ENCODE measurements around the gene RAB23.
"Not testable (repeated sequence)": the region's sequence is repeated elsewhere in the genome, so short reads cannot be mapped to it uniquely, and the experiment has no call there.

Gene RAB23

DNA sequence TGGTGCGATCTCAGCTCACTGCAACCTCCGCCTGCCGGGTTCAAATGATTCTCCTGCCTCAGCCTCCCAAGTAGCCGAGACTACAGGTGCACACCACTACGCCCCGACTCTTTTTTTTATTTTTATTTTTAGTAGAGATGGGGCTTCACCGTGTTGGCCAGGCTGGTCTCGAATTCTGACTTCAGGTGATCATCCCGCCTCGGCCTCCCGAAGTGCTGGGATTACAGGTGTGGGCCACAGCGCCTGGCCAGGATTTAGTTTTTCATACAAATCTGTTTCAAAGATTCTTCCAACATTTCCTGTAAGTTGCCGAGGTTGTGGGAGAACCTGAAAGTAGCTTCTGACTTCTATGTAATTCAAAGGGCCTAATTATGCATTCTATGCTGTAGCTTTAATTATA lies 21.4 kb upstream of the RAB23 start:
- not testable (repeated sequence) for DNase-seq (ENCODE audit: low read depth in 2 of 3, low spot score in 1 of 3)

DNA sequence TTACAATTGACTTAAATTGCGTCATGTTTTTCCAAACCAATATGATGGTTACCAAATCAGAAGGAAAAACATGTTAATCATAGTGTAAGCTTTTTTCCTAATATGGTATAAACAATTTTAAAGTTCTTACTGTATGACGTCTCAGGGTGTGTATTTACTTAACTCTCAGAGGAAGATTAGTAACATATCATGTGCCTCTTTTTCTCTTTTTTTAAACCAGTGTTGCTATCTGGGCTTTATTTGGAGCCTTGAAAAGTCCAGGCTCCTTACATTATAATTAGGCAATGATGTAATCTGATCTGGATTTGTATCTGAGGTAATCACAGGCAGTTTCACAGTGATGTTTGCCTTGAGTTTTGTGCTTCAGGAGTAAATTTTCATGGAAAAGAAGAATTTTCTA lies 20.4 kb upstream of the RAB23 start:
- DNase-seq (ENCODE audit: low read depth in 2 of 3, low spot score in 1 of 3) = no peak

DNA sequence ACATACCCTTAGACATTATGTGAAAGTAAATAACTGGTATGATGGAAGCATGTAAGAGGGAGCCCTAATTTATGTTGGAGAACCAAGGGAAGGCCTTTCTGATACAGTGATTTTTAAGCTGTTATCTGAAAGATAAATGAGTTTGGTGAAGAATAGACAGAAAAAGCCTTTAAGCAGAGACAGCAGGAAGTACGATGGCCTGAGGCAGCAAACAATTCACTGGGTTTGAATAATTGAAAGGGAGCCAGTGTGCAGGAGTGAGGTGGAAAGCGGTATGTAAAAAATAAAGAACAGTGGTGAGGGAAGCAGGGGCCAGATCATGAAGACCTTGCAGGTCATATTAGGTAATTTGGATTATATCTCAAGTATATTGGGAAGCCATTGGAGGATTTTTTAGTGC lies 4.1 kb upstream of the RAB23 start:
- no peak for DNase-seq (ENCODE audit: low read depth in 2 of 3, low spot score in 1 of 3)

DNA sequence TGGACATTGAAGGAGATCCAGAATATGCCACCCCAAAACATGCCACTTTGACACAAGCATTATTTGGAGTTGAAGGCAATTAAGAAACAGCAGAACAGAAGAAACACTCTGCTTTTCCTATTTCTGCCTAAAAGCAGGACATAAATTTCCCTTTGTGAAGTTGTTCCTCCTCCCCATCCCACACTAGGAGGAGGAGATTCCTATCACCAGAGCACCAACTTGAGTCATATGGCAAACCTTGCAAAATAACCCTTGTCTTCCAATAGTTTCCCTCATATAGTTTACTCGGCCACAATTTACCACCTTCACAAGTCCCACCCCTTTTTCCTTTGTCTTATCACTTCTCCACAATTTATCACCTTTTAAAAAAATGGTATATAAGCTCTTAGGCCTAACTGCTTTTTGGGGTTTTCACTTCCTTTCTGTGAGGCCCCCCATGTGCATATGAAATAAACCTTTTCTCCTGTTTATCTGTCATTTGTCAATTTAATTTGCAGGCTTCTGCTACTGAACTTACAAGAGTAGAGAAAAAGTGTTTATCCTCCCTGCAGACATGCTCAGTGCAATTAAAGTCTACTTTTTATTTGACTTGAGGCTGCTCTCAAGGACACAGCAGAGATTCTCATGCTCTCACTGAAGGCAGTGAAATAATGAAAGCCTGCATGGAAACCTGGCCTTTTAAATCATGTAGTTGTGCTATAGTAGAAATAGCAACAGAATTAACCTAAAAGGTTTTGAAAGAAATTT lies 2.8 kb upstream of the RAB23 start:
- no peak for DNase-seq (ENCODE audit: low read depth in 2 of 3, low spot score in 1 of 3)

DNA sequence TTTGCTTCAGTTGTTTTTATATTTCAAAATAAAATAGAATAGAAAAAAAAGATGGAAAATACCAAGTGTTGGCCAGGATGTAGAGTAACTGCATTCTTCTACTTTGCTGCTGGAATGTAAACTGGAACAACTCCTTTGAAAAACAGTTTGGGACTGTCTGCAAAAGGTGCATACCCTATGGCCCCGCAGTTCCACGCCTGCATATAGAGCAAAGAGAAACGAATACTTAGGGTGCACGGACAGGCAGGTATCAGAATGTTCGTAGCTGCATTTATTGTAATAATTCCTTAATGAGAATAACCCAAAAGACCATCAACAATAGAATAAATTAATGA lies 603 bp upstream of the RAB23 start:
- no peak for DNase-seq (ENCODE audit: low read depth in 2 of 3, low spot score in 1 of 3)

DNA sequence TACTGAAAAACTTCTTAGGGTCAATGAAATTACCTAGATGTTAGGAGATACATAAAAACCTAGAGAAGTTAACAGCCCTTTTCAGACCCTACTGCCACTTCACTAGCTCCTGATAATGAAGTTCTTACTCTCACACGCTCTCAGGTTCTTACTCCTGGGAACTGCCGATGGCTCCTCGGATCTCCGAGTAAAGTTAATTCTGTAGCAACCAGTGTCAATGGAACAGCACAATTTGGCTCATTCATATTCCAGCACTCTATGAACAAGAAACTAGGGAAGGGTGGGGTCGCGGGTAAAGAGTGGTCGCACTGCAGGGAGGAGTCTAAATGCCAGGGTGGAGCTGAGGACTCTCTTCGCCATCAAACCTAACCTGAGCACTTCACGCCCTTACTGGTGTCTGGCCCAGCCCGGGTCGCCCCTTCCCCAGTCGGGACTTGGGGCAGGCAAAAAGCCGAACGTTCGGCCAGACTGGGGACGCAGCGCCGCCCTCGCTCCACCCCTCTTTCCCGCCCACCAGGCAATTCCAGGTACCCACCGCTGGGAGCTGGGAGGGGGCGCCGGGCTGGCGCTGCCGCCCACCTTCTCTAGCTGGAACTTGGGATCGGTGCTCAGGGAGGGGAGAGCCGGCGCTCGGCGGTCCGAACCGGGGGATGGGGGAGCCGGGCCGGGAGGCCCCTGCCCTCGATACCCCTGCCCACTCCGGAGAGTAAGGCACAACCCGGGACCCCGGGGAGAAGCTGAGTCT lies 744 bp downstream of the RAB23 start:
- DNase-seq (ENCODE audit: low read depth in 2 of 3, low spot score in 1 of 3) = peak; percentile 6 to 51 (median 30)

DNA sequence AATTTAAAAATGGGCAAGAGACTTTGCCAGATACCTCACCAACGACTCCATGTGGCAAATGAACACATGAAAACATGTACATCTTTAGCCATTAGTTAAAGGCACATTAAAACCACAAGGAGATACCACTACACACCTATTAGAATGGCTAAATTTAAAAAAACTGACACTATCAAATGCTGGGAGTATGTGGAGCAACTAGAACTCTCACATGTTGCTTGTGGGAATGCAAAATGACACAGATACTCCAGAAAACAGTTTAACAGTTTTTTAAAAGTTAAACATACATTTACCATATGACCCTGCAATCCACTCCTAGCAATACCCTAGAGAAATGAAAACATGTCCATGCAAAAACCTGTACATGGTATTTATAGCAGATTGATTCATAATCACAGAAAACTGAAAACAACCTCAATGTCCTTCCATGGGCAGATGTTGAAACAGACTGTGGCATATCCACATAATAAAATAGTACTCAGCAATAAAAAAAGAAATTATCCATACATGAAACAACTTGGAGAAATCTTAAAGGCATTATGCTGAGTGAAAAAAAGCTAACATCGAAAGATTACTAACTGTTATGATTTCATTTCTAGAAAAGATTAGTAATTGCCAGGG lies 1.9 kb downstream of the RAB23 start:
- DNase-seq (ENCODE audit: low read depth in 2 of 3, low spot score in 1 of 3) = no peak

DNA sequence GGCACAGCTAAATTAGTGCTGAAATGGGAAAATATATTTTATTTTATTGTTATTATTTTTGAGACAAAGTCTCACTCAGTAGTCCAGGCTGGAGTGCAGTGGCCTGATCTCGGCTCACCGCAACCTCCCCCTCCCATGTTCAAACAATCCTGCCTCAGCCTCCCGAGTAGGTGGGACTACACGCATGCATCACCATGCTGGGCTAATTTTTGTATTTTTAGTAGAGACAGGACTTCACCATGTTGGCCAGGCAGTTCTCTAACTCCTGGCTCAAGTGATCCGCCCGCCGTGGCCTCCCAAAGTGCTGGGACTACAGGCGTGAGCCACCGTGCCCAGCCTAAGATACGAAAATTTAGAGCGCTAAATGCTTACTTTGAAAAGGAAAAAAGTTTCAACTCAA lies 4.8 kb downstream of the RAB23 start:
- DNase-seq (ENCODE audit: low read depth in 2 of 3, low spot score in 1 of 3) = no peak

DNA sequence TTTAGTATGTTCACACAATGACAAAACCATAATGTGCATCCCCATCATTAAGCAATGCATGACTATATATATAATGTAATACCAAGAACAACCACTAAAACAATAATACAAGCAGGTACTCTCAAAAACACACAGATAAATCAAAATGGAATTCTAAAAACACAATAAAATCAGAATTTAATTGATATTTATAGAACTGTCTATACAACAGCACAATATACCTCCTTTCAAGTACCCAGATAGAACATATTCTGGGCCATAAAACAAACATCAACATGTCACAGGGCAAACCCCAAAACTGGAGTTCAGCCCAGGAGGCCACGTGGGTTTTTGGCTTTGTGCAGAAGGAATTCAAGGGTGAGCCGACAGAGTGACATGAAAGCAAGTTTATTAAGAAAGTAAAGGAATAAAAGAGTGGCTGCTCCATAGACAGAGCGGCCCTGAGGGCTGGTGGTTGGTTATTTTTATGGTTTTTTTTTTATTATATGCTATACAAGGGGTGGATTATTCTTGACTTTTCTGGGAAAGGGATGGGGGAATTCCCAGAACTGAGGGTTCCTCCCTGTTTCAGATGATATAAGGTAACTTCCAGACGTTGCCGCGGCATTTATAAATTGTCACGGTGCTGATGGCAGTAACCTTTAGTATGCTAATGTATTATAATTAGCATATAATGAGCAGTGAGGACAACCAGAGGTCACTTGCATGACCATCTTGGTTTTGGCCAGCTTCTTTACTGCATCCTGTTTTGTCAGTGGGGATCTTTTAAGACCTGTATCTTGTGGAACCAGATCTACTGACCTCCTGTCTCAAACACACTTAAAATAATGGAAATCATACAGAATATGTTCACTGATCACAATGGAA lies 5.6 kb downstream of the RAB23 start:
- no peak for DNase-seq (ENCODE audit: low read depth in 2 of 3, low spot score in 1 of 3)

DNA sequence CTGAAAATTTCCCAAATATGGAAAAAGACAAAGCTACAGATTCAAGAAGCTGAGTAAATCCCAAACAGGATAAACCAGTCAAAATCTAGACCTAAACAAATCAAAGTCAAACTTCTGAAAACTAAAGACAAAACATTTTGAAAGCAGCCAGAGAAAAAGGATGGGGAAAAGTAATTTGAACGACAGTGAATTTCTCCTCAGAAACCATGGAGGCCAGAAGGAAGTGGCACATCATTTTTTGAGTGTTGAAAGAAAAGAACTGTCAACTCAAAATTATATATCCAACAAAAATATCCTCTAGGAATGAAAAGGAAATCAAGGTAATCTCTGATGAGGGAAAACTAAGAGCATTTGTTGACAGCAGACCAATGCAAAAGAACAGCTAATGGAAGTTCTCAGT lies 6.8 kb downstream of the RAB23 start:
- no peak for DNase-seq (ENCODE audit: low read depth in 2 of 3, low spot score in 1 of 3)

DNA sequence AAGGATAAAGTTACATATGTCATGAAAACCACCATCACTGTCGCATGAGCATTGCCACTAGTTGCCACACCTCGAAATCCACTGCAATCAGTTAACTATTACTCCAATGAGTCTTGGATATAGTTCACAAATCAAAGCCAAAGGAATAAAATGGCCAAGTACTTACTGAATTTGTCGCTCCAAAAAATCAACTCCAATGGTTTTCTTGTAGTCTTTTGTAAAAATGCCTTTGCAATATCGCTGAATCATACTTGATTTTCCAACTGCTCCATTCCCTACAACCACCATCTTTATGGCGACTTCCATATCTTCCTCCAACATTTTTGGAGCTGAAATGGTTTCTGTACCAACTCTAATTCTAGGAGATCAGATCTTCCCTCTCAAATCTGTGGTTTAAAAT lies 12.0 kb downstream of the RAB23 start:
- no peak for DNase-seq (ENCODE audit: low read depth in 2 of 3, low spot score in 1 of 3)

DNA sequence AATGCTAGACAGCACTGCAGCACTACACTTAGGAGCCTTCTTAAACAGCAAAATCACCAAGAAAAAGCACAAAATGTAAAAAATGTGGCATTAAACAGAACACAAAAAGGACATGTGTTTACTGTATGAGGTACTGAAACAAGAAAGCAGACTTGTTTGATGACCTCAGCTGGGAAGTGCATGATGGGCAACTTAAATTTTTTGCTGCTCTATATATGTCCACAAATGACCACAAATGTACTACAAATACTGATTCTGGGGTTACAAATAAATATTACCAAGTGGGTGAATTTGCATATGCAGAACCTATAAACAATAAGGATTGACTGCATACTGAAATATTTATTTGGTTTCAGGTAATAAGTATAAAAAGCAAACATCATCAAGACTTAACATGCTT lies 13.1 kb downstream of the RAB23 start:
- DNase-seq (ENCODE audit: low read depth in 2 of 3, low spot score in 1 of 3) = no peak

DNA sequence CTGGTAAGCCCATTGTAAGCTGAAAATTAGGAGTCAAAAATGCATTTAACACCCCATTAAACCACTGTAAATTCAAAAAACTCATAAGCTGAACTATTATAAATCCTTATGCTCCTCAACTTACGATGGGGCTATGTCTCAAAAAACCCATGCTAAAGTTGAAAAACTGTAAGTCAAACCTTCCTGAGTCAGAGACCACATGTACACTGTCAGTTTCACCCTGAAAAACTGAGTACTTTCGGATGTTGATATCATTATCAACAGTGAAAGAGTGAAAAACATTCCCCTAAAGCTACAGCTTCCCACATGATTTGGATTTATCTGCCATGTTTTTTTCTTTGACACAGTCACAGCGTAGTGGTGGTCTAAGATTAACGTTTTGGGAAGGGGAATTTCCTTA lies 14.2 kb downstream of the RAB23 start:
- no peak for DNase-seq (ENCODE audit: low read depth in 2 of 3, low spot score in 1 of 3)

DNA sequence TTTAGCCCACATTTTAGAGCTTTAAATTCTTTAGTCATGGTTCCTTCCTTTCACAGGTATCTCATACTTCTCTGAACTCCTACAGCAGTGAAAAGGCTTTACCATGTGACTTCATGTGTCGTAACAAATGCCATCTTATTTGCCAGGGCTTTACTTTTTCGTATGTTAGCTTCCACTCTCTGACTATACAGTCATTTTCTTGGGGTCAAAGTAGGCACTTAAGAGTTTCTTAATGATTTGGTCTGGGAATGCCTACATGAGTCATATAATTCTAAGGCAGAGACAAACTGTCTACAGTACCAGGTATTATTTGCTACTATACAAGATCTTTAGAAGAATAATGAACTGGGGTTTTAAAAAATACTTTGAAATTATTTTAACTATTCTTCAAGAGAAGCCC lies 15.0 kb downstream of the RAB23 start:
- no peak for DNase-seq (ENCODE audit: low read depth in 2 of 3, low spot score in 1 of 3)

DNA sequence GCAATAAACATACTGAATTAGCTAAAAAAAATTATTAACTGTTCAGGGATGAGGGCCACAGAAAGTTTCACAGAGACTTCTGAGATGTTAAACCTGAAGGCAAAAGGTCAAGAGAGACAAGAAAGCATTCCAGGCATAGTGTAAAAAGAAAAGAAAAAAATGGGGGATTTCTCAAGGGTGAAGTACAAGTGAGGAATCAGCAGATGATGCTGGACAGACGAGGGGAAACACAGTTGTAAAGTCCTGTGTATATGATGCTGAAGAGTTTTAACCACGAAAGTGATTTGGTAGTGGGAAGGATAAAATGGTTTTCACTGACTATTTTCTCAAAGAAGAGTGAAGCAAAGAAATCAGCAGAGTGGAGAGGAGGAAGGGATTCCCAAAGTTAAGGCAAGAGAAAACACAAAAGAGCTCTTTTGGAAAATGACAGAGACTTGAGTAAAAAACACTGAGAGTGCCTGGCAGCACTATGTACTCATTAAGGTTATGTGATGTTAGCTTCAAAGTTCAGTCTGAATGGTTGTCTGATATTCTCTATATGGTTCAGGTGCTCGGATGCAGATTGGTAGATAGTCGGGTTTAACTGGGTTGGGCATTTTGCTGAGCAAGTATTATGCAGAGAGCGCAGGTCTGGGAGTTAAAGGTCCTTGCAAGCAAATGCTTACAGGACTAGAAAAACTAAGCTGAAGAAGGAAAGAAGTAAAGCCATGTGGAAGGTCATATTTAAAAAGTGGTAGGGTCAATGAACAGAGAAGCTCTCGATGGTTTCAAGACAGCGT lies 16.4 kb downstream of the RAB23 start:
- no peak for DNase-seq (ENCODE audit: low read depth in 2 of 3, low spot score in 1 of 3)

DNA sequence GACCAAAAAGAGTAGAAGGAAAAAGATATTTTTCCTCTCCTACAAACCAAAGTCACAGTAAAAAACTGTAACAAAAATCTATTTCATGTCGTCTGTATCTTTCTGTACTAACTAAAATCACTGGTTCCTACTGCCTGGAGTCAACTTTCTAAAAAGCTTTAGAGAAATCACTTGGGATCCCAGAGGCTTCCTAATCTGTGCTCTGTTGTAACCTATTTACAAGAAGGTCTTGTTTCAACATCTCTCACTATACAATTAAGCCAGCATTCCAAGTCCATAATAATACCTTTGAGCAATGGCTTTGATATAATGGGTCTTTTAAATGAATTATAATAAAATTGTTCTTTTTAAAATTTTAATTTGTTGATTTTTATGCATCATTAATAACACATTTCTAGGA lies 20.4 kb downstream of the RAB23 start:
- DNase-seq (ENCODE audit: low read depth in 2 of 3, low spot score in 1 of 3) = no peak

DNA sequence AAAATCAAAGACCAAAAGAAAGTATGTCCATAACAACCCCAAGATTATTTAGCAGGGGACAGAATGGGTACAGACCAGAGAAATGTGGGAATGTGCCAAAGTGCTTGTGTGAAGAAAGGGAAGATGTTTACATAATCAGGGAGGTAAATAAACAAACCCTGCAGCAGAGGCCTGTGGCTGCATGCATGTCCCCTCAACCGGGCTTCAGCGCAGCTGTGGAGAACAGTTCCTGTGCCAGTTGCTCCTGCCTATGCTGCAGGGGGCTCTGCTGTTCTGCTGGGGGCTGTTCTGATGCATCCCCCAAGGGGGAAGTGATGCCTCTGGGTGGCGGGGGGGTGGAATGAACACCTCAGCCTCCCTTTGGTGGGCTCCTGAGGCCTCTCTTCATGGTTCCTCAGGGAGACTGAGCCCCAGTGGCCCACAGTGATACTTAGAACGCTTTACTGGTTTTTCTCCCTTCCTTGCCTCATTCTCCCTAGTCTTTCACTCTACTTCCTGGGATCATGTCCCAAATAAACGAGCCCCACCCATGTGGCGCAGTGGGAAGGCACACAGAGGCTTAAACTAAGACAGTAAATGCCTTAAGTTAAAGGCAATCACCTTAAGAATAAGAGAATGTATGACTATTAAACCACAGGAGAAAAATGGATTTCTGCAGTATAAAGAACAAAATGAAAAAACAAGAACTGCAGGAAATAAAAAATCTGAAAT lies 23.0 kb downstream of the RAB23 start:
- DNase-seq (ENCODE audit: low read depth in 2 of 3, low spot score in 1 of 3) = no peak

DNA sequence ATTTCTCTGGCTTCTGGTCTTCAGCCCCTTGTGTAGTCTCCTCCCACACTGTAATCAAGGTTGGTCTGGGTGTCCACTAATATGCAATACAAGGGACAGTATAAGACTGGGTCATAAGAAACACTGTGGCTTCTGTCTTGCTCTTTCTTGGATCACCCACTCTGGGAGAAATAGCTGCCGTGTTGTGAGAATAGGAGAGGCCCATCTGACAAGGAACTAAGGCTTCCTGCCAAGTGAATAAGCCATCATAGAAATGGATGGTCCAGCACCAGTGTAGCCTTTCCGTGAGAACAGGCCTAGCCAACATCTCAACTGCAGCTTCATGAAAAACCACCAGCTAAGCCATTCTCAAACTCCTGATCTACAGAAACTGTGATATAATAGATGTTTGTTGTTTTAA lies 26.6 kb downstream of the RAB23 start:
- DNase-seq (ENCODE audit: low read depth in 2 of 3, low spot score in 1 of 3) = no peak

DNA sequence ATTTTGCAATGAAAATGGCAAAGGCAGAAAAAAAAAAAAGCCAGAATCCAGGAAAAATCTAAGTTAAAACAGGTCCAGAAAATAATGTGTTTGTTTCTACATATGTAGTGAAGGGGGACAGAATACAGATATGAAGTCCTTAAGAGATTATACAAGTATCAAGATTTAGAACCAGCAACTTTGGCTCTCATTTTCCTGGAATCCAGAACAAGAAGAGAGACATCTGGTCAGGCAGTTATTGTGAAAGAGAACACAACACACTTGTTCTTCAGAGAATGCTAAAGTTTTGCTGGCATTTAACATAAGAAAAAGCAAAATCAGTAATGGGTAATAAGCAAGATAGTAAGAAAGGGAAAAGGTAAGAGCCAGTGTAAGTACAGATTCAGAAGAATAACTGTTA lies 28.9 kb downstream of the RAB23 start:
- DNase-seq (ENCODE audit: low read depth in 2 of 3, low spot score in 1 of 3) = no peak

DNA sequence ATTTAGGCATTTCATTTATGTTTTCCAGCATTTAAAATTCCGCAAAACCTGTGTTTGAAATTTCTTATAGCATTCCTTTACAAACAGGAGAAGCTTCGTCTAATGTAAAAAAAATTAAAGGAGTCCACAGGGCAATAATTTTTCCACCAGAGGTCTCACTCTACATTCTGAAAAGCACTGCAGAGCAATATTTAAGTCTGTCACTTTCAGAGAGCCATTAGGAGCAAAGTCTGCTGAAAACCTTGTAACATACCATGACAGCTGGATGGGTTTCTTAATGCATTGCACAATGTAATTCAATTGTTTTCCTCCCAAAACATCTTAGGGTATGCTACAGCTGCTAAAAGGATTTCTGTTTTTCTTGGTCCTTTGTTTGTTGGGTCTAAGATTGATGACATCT lies 32.0 kb downstream of the RAB23 start:
- DNase-seq (ENCODE audit: low read depth in 2 of 3, low spot score in 1 of 3) = no peak

Measured in stimulated activated CD4-positive, alpha-beta T cell treated with anti-CD3 and anti-CD28 coated beads, Interleukin-12 subunit alpha, Interleukin-12 subunit beta, amount 100 ng/mL, for 48 hours (primary cell).